HepG2 (cell line): ENCODE data around the gene NME7. TPM values are rescaled to one million over a fixed set of nuclear protein-coding genes. Genes with fewer than 3 reads are reported as not detected.

Experiments used
- ATAC-seq: fragments of 200-7000 bp; cut with Tn5 transposase; 3 replicates; pipeline ENCODE4 v1.9.1; 2020; ENCODE audit warnings: mild to moderate bottlenecking, moderate library complexity
- BruUV-seq: library from RNA; stranded (reverse); fragments of 400-500 nt; replicated peaks from 2 replicates; lab custom pipeline; 2021; lab: Mats Ljungman, UMichigan
- CTCF ChIA-PET: fragments of 300-600 bp; formaldehyde crosslinking; extraction: SDS; loops from one replicate; lab custom pipeline; 2021; ENCODE audit warnings: low total read pairs, inconsistent platforms, low intra/inter-chr PET ratio; lab: Yijun Ruan, JAX
- POLR2A ChIA-PET: fragments of 350-600 bp; sonication (Branson Sonifier 250); formaldehyde crosslinking; loops from one replicate; lab custom pipeline; 2020; ENCODE audit warnings: antibody characterized with exemption, inconsistent platforms; lab: Yijun Ruan, JAX
- DNase-seq: peaks from one replicate; pipeline ENCODE4 v3.0.0-alpha.2; 2015; ENCODE audit warnings: low spot score
- FAIRE-seq: peaks from 3 replicates; lab custom pipeline; 2011; peaks lifted over from hg19 to GRCh38; lab: Jason Lieb, UNC
- H2AFZ ChIP-seq: one replicate; pipeline ENCODE4 v1.6.1; 2011; ENCODE audit warnings: low read length, inconsistent platforms
- H3K27ac ChIP-seq: fragments of 300-600 bp; 3 replicates; pipeline ENCODE4 v1.8.0; 2011; ENCODE audit warnings: mixed run types, mild to moderate bottlenecking, mixed read lengths, low read length, inconsistent platforms; ENCODE audit not compliant: insufficient read depth; ENCODE audit errors: extremely low read length
- H3K27me3 ChIP-seq, 2 experiments: fragments of 200-600 bp in 1 of 2; 2 replicates in 1 of 2; 3 replicates in 1 of 2; pipeline versions ENCODE4 v1.6.0 to v1.8.0; 2011; ENCODE audit warnings: low read length in 2 of 2, mild to moderate bottlenecking in 2 of 2, moderate library complexity in 2 of 2, inconsistent platforms in 1 of 2; ENCODE audit not compliant: insufficient read depth in 2 of 2, control insufficient read depth in 1 of 2
- H3K36me3 ChIP-seq, 2 experiments: fragments of 200-600 bp in 1 of 2; replicated peaks in 1 of 2; 2 replicates in 1 of 2; 3 replicates in 1 of 2; pipeline versions ENCODE4 v1.5.1 to v1.8.0; 2011; ENCODE audit warnings: low read length in 2 of 2, inconsistent platforms in 1 of 2; ENCODE audit not compliant: insufficient read depth in 2 of 2, control insufficient read depth in 1 of 2
- H3K4me1 ChIP-seq: 2 replicates; pipeline ENCODE4 v1.5.1; 2012; ENCODE audit warnings: low read length, inconsistent platforms; ENCODE audit not compliant: insufficient read depth
- H3K4me2 ChIP-seq: 2 replicates; pipeline ENCODE4 v1.6.0; 2011; ENCODE audit warnings: low read depth, low read length, inconsistent platforms
- H3K4me3 ChIP-seq, 3 experiments: fragments of 200-600 bp in 1 of 3; sonication (generic), shearing (Covaris generic) in 1 of 3; replicated peaks in 1 of 3; 2 replicates each; pipeline ENCODE4 v1.5.1; 2011 to 2016; ENCODE audit warnings: low read length in 3 of 3, inconsistent platforms in 2 of 3, low read depth in 2 of 3, mild to moderate bottlenecking in 2 of 3, control low read depth in 1 of 3, mixed read lengths in 1 of 3; ENCODE audit not compliant: insufficient read depth in 1 of 3
- H3K79me2 ChIP-seq: one replicate; pipeline ENCODE4 v1.6.1; 2011; ENCODE audit warnings: low read length, inconsistent platforms; ENCODE audit not compliant: insufficient read depth
- H3K9ac ChIP-seq: 2 replicates; pipeline ENCODE4 v1.6.0; 2011; ENCODE audit warnings: mild to moderate bottlenecking, low read depth, low read length, inconsistent platforms; ENCODE audit not compliant: insufficient read depth
- H3K9me3 ChIP-seq: 2 replicates; pipeline ENCODE4 v1.5.1; 2012; ENCODE audit warnings: mild to moderate bottlenecking, low read length
- H4K20me1 ChIP-seq: 2 replicates; pipeline ENCODE4 v1.6.0; 2011; ENCODE audit warnings: inconsistent platforms, mild to moderate bottlenecking, low read length, moderate library complexity; ENCODE audit not compliant: insufficient read depth
- ATF1 ChIP-seq: IDR thresholded peaks from 2 replicates; pipeline ENCODE4 v1.6.1; 2016; ENCODE audit warnings: mild to moderate bottlenecking, control low read depth
- BHLHE40 ChIP-seq: IDR thresholded peaks from 2 replicates; pipeline ENCODE4 v1.6.1; 2011; ENCODE audit warnings: low read length, improper control_type of control experiment
- CREM ChIP-seq, 2 experiments: sonication (generic) in 1 of 2; formaldehyde crosslinking in 1 of 2; IDR thresholded peaks; 2 replicates each; pipeline versions ENCODE4 v1.4.0 to v1.6.1; 2016 to 2020; ENCODE audit warnings: antibody characterized with exemption in 1 of 2, mild to moderate bottlenecking in 1 of 2, missing genetic modification reagents in 1 of 2
- FOSL2 ChIP-seq: sonication (generic); formaldehyde crosslinking; IDR thresholded peaks from 2 replicates; pipeline ENCODE4 v1.4.0; 2020; ENCODE audit warnings: missing genetic modification reagents
- HDAC2 ChIP-seq: sonication (generic); formaldehyde crosslinking; IDR thresholded peaks from 2 replicates; pipeline ENCODE4 v1.4.0; 2020; ENCODE audit warnings: missing genetic modification reagents
- JUN ChIP-seq: sonication (generic); formaldehyde crosslinking; IDR thresholded peaks from 2 replicates; pipeline ENCODE4 v1.4.0; 2020; ENCODE audit warnings: mild to moderate bottlenecking, missing genetic modification reagents
- JUNB ChIP-seq: sonication (generic); formaldehyde crosslinking; IDR thresholded peaks from 2 replicates; pipeline ENCODE4 v1.8.0; 2022; ENCODE audit warnings: missing genetic modification reagents, mild to moderate bottlenecking, borderline replicate concordance
- JUND ChIP-seq: sonication (generic); formaldehyde crosslinking; IDR thresholded peaks from 2 replicates; pipeline ENCODE4 v1.8.0; 2022; ENCODE audit warnings: mild to moderate bottlenecking, missing genetic modification reagents
- MXI1 ChIP-seq: IDR thresholded peaks from 3 replicates; pipeline ENCODE4 v1.6.1; 2012; ENCODE audit warnings: low read depth, low read length, inconsistent platforms, borderline replicate concordance
- PAXIP1 ChIP-seq: sonication (generic); formaldehyde crosslinking; conservative IDR thresholded peaks from 2 replicates; pipeline ENCODE4 v1.4.0; 2020; ENCODE audit warnings: mild to moderate bottlenecking, missing genetic modification reagents, moderate library complexity
- SMC3 ChIP-seq: IDR thresholded peaks from 2 replicates; pipeline ENCODE4 v1.6.1; 2011; ENCODE audit warnings: low read length, improper control_type of control experiment
- SRSF4 ChIP-seq: fragments of 200-400 bp; formaldehyde crosslinking; IDR thresholded peaks from one replicate; pipeline ENCODE4 v1.6.1; 2018; ENCODE audit warnings: mild to moderate bottlenecking, low read depth, low read length, moderate library complexity; ENCODE audit not compliant: poor library complexity, severe bottlenecking
- TCF7 ChIP-seq: sonication (generic); IDR thresholded peaks from 2 replicates; pipeline ENCODE4 v1.6.1; 2016; ENCODE audit warnings: antibody characterized with exemption, low read depth
- ZKSCAN5 ChIP-seq: sonication (generic); formaldehyde crosslinking; IDR thresholded peaks from 2 replicates; pipeline ENCODE4 v1.5.1; 2020; ENCODE audit warnings: mild to moderate bottlenecking, missing genetic modification reagents
- ZNF12 ChIP-seq: sonication (generic); formaldehyde crosslinking; IDR thresholded peaks from 2 replicates; pipeline ENCODE4 v1.5.0; 2020; ENCODE audit warnings: missing genetic modification reagents
- ZNF333 ChIP-seq: sonication (generic); formaldehyde crosslinking; IDR thresholded peaks from 2 replicates; pipeline ENCODE4 v1.4.0; 2020; ENCODE audit warnings: mild to moderate bottlenecking, missing genetic modification reagents, borderline replicate concordance
- ZNF430 ChIP-seq: sonication (generic); formaldehyde crosslinking; IDR thresholded peaks from 2 replicates; pipeline ENCODE4 v1.9.0; 2021; ENCODE audit warnings: mild to moderate bottlenecking, missing genetic modification reagents
- ZNF619 ChIP-seq: sonication (generic); formaldehyde crosslinking; IDR thresholded peaks from 2 replicates; pipeline ENCODE4 v1.4.0; 2020; ENCODE audit warnings: mild to moderate bottlenecking, missing genetic modification reagents
- WGBS: methylation state at CpG from one replicate; pipeline ENCODE4 v1.1.6; 2017; ENCODE audit warnings: low lambda C conversion rate; 5-methylcytosine and 5-hydroxymethylcytosine counted together
- in situ Hi-C: cut with HindIII; loops from 2 replicates; pipeline ENCODE4 v1.10.0; 2017; ENCODE audit warnings: low pct_unique_long_range_greater_than_20kb; ENCODE audit not compliant: extremely low pct_ligation_motif_present
- intact Hi-C: fragments of 100-400 bp; cut with micrococcal nuclease; formaldehyde crosslinking; loops from one replicate; pipeline ENCODE4 v1.10.0; 2022; ENCODE audit not compliant: unreplicated experiment
- polyA plus RNA-seq, 8 experiments: library from polyadenylated mRNA; depleted of rRNA in 3 of 8; stranded (reverse) in 7 of 8; unstranded in 1 of 8; fragments of >200 nt; fragmentation: Illumina TruSeq in 4 of 8; extraction: Trizol in 4 of 8; gene quantifications; 2 replicates each; pipeline versions ENCODE4 v1.2.1 to v1.2.3, GENCODE V29; 2011 to 2016; ENCODE audit warnings: low read depth in 4 of 8, missing spikeins in 1 of 8, mixed read lengths in 1 of 8; ENCODE audit not compliant: insufficient read depth in 1 of 8
- total RNA-seq, 5 experiments: library from RNA; depleted of rRNA; stranded (reverse); fragments of >200 nt; fragmentation: Illumina TruSeq; extraction: Trizol; gene quantifications; 2 replicates each; pipeline ENCODE4 v1.2.3, GENCODE V29; 2016; ENCODE audit warnings: low read depth in 1 of 5
- TF ChIP-seq, protein P1 (sequence below): sonication (generic); formaldehyde crosslinking; conservative IDR thresholded peaks from 2 replicates; pipeline ENCODE4 v1.4.0; 2020; ENCODE audit warnings: missing genetic modification reagents
- TF ChIP-seq, protein P2 (sequence below): IDR thresholded peaks from 2 replicates; pipeline ENCODE4 v1.6.1; 2016; ENCODE audit warnings: missing compliant biosample characterization, missing genetic modification reagents, borderline replicate concordance

NME7 gene
- total and polyA plus RNA-seq, 2 of the 13 experiments (the other 11 are each of a cell fraction or from before 2014, with no cell fraction given) = 9.4 to 22.5 TPM

DNA sequence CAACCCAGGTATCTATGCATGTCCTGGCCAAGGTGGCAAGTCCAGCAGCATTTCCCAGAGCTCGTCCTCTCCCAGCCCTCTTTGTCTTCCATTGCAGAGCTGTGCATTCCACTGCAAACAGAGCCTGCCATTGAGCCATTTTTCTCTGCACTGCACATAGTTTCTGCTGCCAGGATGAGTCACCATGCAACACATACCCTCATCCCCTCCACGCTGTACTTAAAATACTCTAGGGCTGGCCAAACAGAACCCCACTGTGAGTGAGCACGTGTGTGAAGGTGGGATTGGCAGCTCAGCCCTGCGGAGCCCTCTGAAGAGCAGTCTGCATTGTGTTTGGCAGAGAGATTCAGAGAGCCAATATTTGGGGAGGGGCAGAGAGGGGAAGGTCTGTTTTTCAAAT is 265.0 kb downstream of the NME7 start:
- FAIRE-seq (peak; percentile 81), DNase-seq (peak; percentile 89), ATAC-seq (peak; percentile 22)
- H2AFZ ChIP-seq = no peak overlapping the region
- H3K27me3 ChIP-seq = no peaks in the 10 kb centered on the region; a peak in 1 of 5 replicates
- H3K9me3 ChIP-seq = no peaks in the 10 kb centered on the region
- H3K4me2 ChIP-seq = peak overlapping the region; percentile 59
- ChIA-PET CTCF (no interaction called here), POLR2A (interaction anchor here (1.5 kb wide), 1 partner anchor 17 kb away, joined by 3 read pairs; no protein-coding TSS in a partner anchor)
- H3K4me3 ChIP-seq = 0 out of 6 replicates have a peak overlapping the region, but pooled peaks of 1 of the 3 experiments have one; percentile 9
- peaks cover 10% of the 10 kb centered on the region for H3K79me2 ChIP-seq
- H3K27ac ChIP-seq = peak overlapping the region; percentile 22
- WGBS = 10% methylated on average over 4 of the region's 4 CpGs
- no peaks in the 10 kb centered on the region for H3K36me3 ChIP-seq
- H4K20me1 ChIP-seq = peaks cover 3% of the 10 kb centered on the region; the same call in 1 of the 2 replicates
- intact Hi-C loops (loop anchor here (10.0 kb wide), 3 partner anchors 98 to 382 kb away; partner anchors contain the start of gene SLC19A2), in situ Hi-C loops (no loop called here)
- H3K4me1 ChIP-seq = peaks cover 58% of the 10 kb centered on the region
- no TSS peak for BruUV-seq
- no peak overlapping the region; the same call in 1 of the 2 replicates for H3K9ac ChIP-seq
- TF ChIP-seq FOSL2 (CRISPR knock-in tag) (peak; percentile 98), JUND (CRISPR knock-in tag) (peak; percentile 69; the same call in 1 of the 2 replicates), ZKSCAN5 (CRISPR knock-in tag) (no peak), ZNF619 (0 out of 2 replicates have a peak, but pooled peaks have one; percentile 19), CREM (IDR thresholded peaks at IDR 0.05) (0 out of 2 replicates have a peak, but pooled peaks have one; percentile 24), CREM (CRISPR knock-in tag; IDR thresholded peaks at IDR 0.05) (no peak), TCF7 (peak; percentile 35; the same call in 1 of the 2 replicates), ZNF12 (peak; percentile 65; the same call in 1 of the 2 replicates), JUNB (CRISPR knock-in tag) (peak; percentile 79; the same call in 1 of the 2 replicates), MXI1 (peak; percentile 76; the same call in 1 of the 3 replicates), JUN (peak; percentile 23; the same call in 1 of the 2 replicates), BHLHE40 (peak; percentile 87), HDAC2 (CRISPR knock-in tag) (0 out of 2 replicates have a peak, but pooled peaks have one; percentile 25), ZNF333 (CRISPR knock-in tag) (no peak), ZNF430 (no peak), ATF1 (0 out of 2 replicates have a peak, but pooled peaks have one; percentile 25), SRSF4 (no peak), PAXIP1 (CRISPR knock-in tag) (peak; percentile 28), SMC3 (peak; percentile 14; the same call in 1 of the 2 replicates)
- TF ChIP-seq, protein P1, sequence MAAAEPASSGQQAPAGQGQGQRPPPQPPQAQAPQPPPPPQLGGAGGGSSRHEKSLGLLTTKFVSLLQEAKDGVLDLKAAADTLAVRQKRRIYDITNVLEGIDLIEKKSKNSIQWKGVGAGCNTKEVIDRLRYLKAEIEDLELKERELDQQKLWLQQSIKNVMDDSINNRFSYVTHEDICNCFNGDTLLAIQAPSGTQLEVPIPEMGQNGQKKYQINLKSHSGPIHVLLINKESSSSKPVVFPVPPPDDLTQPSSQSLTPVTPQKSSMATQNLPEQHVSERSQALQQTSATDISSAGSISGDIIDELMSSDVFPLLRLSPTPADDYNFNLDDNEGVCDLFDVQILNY (CRISPR knock-in tag) = no peak
- TF ChIP-seq, protein P2, sequence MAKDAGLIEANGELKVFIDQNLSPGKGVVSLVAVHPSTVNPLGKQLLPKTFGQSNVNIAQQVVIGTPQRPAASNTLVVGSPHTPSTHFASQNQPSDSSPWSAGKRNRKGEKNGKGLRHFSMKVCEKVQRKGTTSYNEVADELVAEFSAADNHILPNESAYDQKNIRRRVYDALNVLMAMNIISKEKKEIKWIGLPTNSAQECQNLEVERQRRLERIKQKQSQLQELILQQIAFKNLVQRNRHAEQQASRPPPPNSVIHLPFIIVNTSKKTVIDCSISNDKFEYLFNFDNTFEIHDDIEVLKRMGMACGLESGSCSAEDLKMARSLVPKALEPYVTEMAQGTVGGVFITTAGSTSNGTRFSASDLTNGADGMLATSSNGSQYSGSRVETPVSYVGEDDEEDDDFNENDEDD (CRISPR knock-in tag) = peak; percentile 55; the same call in 1 of the 2 replicates
